ENCODE data around the gene SLC15A4. TPM values are rescaled to one million over a fixed set of nuclear protein-coding genes. Genes with fewer than 3 reads are reported as not detected.

SLC15A4 gene
- total and polyA plus RNA-seq, 9 donors, result 18.1 to 33.2 (median 22.6) TPM

- Histone ChIP-seq H3K27ac (no peak overlapping the region), H3K9me3 (no peaks in the 10 kb centered on the region), H3K4me1 (ENCODE audit: insufficient read depth) (peaks cover 1% of the 10 kb centered on the region), H3K36me3 (no peaks in the 10 kb centered on the region), H3K27me3 (no peaks in the 10 kb centered on the region), H3K4me3 (no peak overlapping the region)
- TF ChIP-seq EP300 (IDR thresholded peaks at IDR 0.05) (no peak), CTCF (IDR thresholded peaks at IDR 0.05) (no peak), POLR2A (IDR thresholded peaks at IDR 0.05) (no peak)
- intact Hi-C loops (cut with DNase I), result no loop called here
- 96% methylated on average over 14 of the region's 14 CpGs for WGBS, 3 donors
- no peak for DNase-seq
These were observed 23.2 kb downstream of the SLC15A4 start for GRCh38 chr12:128800606-128801005.

- H3K27me3 ChIP-seq, result no peaks in the 10 kb centered on the region
- no peak overlapping the region for H3K4me3 ChIP-seq
- no peaks in the 10 kb centered on the region for H3K9me3 ChIP-seq
- H3K4me1 ChIP-seq (ENCODE audit: insufficient read depth), result peaks cover 1% of the 10 kb centered on the region
- TF ChIP-seq POLR2A (IDR thresholded peaks at IDR 0.05) (no peak), CTCF (IDR thresholded peaks at IDR 0.05) (no peak), EP300 (IDR thresholded peaks at IDR 0.05) (no peak)
- DNase-seq, result no peak
- H3K27ac ChIP-seq, result no peak overlapping the region
- intact Hi-C loops (cut with DNase I), result no loop called here
- 65 to 74% (median 71%) methylated on average over 22 of the region's 22 CpGs for WGBS, 3 donors
- no peaks in the 10 kb centered on the region for H3K36me3 ChIP-seq
These were observed 25.0 kb downstream of the SLC15A4 start for GRCh38 chr12:128798571-128799341.

- DNase-seq, result no peak
- 79 to 83% (median 81%) methylated on average over 20 of the region's 20 CpGs for WGBS, 3 donors
- Histone ChIP-seq H3K4me1 (ENCODE audit: insufficient read depth) (peaks cover 1% of the 10 kb centered on the region), H3K27ac (no peak overlapping the region), H3K36me3 (no peaks in the 10 kb centered on the region), H3K27me3 (no peaks in the 10 kb centered on the region), H3K4me3 (no peak overlapping the region), H3K9me3 (no peaks in the 10 kb centered on the region)
- intact Hi-C loops (cut with DNase I), result no loop called here
- TF ChIP-seq EP300 (IDR thresholded peaks at IDR 0.05) (no peak), CTCF (IDR thresholded peaks at IDR 0.05) (no peak), POLR2A (IDR thresholded peaks at IDR 0.05) (no peak)
These were observed 26.3 kb downstream of the SLC15A4 start for GRCh38 chr12:128797119-128798118.

DNA sequence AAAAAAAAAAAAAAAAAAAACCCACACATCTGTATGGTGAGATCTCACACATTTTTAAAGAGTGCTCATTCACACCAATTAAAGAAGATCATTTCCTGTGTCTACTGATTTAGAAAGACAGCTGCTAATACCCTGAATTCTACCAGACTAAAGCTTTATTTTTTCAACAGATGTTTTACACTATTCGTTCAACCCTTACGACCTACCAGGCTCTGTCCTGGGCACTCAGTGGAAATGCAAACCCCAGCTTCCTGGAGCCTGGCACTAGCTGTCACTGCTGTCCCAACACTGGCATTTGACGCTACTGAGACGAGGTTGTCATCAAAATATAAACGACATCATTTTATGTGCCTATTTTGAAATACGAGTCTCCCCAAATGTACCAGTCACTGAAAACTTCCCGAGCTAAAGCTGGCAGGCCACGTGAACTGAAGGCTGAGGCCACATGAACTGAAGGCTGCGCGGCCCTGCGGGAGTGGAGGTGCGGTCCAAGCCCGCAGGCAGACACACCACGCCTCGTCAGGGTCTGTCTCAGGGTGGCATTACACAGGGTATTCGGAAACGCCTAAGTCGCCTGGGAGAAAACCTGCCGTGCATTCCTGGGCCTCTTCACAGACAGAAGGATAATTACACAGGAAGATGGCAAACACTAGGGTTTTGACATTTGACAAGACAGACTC lies 27.2 kb downstream of the SLC15A4 start:
- H3K4me1 ChIP-seq (ENCODE audit: insufficient read depth), result no peaks in the 10 kb centered on the region
- TF ChIP-seq EP300 (IDR thresholded peaks at IDR 0.05) (no peak), CTCF (IDR thresholded peaks at IDR 0.05) (no peak), POLR2A (IDR thresholded peaks at IDR 0.05) (no peak)
- 90 to 93% (median 92%) methylated on average over 19 of the region's 19 CpGs for WGBS, 3 donors
- intact Hi-C loops (cut with DNase I), result no loop called here
- no peaks in the 10 kb centered on the region for H3K27me3 ChIP-seq
- no peak overlapping the region for H3K4me3 ChIP-seq
- H3K36me3 ChIP-seq, result no peaks in the 10 kb centered on the region
- no peak overlapping the region for H3K27ac ChIP-seq
- no peak for DNase-seq
- no peaks in the 10 kb centered on the region for H3K9me3 ChIP-seq
